Measurements from ENCODE around the gene DENND2A. TPM values are rescaled to one million over a fixed set of nuclear protein-coding genes. Genes with fewer than 3 reads are reported as not detected.
A peak's percentile ranks its signal among the peaks of the same experiment; 100 is the strongest.

DENND2A gene
- polyA plus RNA-seq, 3 donors: not detected

DNA sequence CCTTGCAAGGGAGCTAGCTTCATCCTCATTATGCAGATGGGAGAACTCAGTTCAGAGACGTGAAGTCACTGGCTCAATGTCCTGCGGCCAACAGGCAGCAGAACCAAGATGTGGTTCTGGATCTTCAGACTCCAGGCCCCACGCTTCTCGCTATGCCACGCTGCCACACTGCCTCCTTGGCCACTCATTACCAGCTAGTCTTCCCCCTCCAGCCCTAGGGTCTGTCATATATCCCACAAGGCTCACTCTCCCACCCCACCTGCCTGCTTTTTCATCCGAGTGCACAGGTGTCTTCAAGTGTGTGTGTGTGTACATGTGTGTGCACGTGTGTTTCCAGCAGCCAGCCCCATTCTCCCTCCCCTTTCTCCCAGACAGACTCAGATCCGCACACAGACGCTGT lies 53.4 kb downstream of the DENND2A start:
- peak overlapping the region in 1 of 7 donors; percentile 73 for H3K27ac Mint-ChIP-seq
- 94% methylated on average over 6 of the region's 9 CpGs for WGBS (ENCODE audit: insufficient coverage)

DNA sequence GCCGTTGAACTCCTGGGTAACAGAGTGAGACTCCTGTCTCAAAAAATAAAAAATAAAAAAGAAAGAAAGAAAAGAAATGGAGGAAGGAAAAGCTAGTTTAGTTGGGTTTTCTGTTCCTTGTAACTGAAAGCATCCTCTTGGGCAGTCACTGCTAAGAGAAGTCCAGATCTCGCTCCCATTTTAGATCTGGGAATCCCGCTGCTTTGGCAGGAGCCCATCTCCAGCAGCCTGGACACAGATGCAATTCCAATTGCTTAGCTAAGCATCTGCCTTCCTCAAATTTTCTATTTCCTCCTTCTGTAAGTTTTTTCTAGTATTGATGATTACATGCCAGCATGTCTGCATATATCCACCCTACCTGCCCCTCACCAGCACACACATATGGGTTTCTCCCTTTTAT lies 54.1 kb downstream of the DENND2A start:
- Mint-ChIP-seq H3K27ac (no peak overlapping the region), H3K4me1 (no peaks in the 10 kb centered on the region), H3K4me3 (no peak overlapping the region), H3K27me3 (ENCODE audit: low read depth in 3 of 3) (peaks cover 6 to 9% (median 6%) of the 10 kb centered on the region in 3 donors), H3K36me3 (no peaks in the 10 kb centered on the region), H3K9me3 (no peaks in the 10 kb centered on the region)
- WGBS (ENCODE audit: insufficient coverage): no CpG with 5 or more reads among the region's 3 CpGs
- no peaks in the 10 kb centered on the region for H3K27me3 ChIP-seq (ENCODE audit: control insufficient read depth in 2 of 2, insufficient read depth in 2 of 2, low read length in 2 of 2)
- no peaks in the 10 kb centered on the region for H3K79me2 ChIP-seq (ENCODE audit: insufficient read depth, low read length)
- no peak overlapping the region for H2AFZ ChIP-seq (ENCODE audit: insufficient read depth, low read depth, low read length, poor library complexity, severe bottlenecking)
- H3K27ac ChIP-seq (ENCODE audit: low read depth in 1 of 2, low read length in 2 of 2): no peak overlapping the region
- no peaks in the 10 kb centered on the region for H3K9me3 ChIP-seq (replicated peaks in 1 of 2; ENCODE audit: control insufficient read depth in 1 of 2, insufficient read depth in 1 of 2, low read length in 2 of 2)
- H3K4me2 ChIP-seq (replicated peaks; ENCODE audit: extremely low read depth, low read length, poor library complexity, severe bottlenecking): no peak overlapping the region
- DNase-seq: no peak
- no peaks in the 10 kb centered on the region for H3K4me1 ChIP-seq (ENCODE audit: control insufficient read depth in 1 of 2, insufficient read depth in 2 of 2, low read length in 2 of 2)
- TF ChIP-seq, protein P1, sequence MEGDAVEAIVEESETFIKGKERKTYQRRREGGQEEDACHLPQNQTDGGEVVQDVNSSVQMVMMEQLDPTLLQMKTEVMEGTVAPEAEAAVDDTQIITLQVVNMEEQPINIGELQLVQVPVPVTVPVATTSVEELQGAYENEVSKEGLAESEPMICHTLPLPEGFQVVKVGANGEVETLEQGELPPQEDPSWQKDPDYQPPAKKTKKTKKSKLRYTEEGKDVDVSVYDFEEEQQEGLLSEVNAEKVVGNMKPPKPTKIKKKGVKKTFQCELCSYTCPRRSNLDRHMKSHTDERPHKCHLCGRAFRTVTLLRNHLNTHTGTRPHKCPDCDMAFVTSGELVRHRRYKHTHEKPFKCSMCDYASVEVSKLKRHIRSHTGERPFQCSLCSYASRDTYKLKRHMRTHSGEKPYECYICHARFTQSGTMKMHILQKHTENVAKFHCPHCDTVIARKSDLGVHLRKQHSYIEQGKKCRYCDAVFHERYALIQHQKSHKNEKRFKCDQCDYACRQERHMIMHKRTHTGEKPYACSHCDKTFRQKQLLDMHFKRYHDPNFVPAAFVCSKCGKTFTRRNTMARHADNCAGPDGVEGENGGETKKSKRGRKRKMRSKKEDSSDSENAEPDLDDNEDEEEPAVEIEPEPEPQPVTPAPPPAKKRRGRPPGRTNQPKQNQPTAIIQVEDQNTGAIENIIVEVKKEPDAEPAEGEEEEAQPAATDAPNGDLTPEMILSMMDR (IDR thresholded peaks at IDR 0.05): no peak
- no peaks in the 10 kb centered on the region for H3K36me3 ChIP-seq (replicated peaks in 1 of 2; ENCODE audit: control insufficient read depth in 1 of 2, insufficient read depth in 2 of 2, low read length in 2 of 2)
- H4K20me1 ChIP-seq (ENCODE audit: insufficient read depth, low read length): no peaks in the 10 kb centered on the region
- no peak overlapping the region for H3K4me3 ChIP-seq (replicated peaks in 1 of 3; ENCODE audit: low read depth in 2 of 3, low read length in 3 of 3)
- no peak overlapping the region for H3K9ac ChIP-seq (ENCODE audit: insufficient read depth, low read length, poor library complexity, severe bottlenecking)
- intact Hi-C loops (cut with micrococcal nuclease): no loop called here

More for the DNA sequence above, 53.4 kb downstream of the DENND2A start:
- no peak overlapping the region for H3K4me3 ChIP-seq (replicated peaks in 1 of 3; ENCODE audit: low read depth in 2 of 3, low read length in 3 of 3)
- intact Hi-C loops (cut with micrococcal nuclease): no loop called here
- H2AFZ ChIP-seq (ENCODE audit: insufficient read depth, low read depth, low read length, poor library complexity, severe bottlenecking): no peak overlapping the region
- H3K9ac ChIP-seq (ENCODE audit: insufficient read depth, low read length, poor library complexity, severe bottlenecking): no peak overlapping the region
- H3K27ac ChIP-seq (ENCODE audit: low read depth in 1 of 2, low read length in 2 of 2): no peak overlapping the region
- peaks cover 6 to 9% (median 6%) of the 10 kb centered on the region in 3 donors for H3K27me3 Mint-ChIP-seq (ENCODE audit: low read depth in 3 of 3)
- no peak overlapping the region for H3K4me3 Mint-ChIP-seq
- H3K36me3 Mint-ChIP-seq: no peaks in the 10 kb centered on the region
- H3K36me3 ChIP-seq (replicated peaks in 1 of 2; ENCODE audit: control insufficient read depth in 1 of 2, insufficient read depth in 2 of 2, low read length in 2 of 2): no peaks in the 10 kb centered on the region
- no peak overlapping the region for H3K4me2 ChIP-seq (replicated peaks; ENCODE audit: extremely low read depth, low read length, poor library complexity, severe bottlenecking)
- no peaks in the 10 kb centered on the region for H4K20me1 ChIP-seq (ENCODE audit: insufficient read depth, low read length)
- no peak for DNase-seq
- no peaks in the 10 kb centered on the region for H3K79me2 ChIP-seq (ENCODE audit: insufficient read depth, low read length)
- no peaks in the 10 kb centered on the region for H3K4me1 ChIP-seq (ENCODE audit: control insufficient read depth in 1 of 2, insufficient read depth in 2 of 2, low read length in 2 of 2)
- H3K9me3 Mint-ChIP-seq: no peaks in the 10 kb centered on the region
- H3K9me3 ChIP-seq (replicated peaks in 1 of 2; ENCODE audit: control insufficient read depth in 1 of 2, insufficient read depth in 1 of 2, low read length in 2 of 2): no peaks in the 10 kb centered on the region
- TF ChIP-seq, protein P1 (IDR thresholded peaks at IDR 0.05): no peak
- H3K4me1 Mint-ChIP-seq: no peaks in the 10 kb centered on the region
- H3K27me3 ChIP-seq (ENCODE audit: control insufficient read depth in 2 of 2, insufficient read depth in 2 of 2, low read length in 2 of 2): no peaks in the 10 kb centered on the region

All from CD14-positive monocyte (primary cell).